Trophoblast cell (in vitro differentiated cells and primary cell): ENCODE data around the gene PDK3.

Experiments
- DNase-seq, 2 donors: peaks; one replicate each; pipeline ENCODE4 v3.0.0-alpha.2; 2016
- H2AFZ ChIP-seq: 2 replicates; pipeline ENCODE4 v1.6.1; 2013; ENCODE audit warnings: low read length, moderate library complexity, mild to moderate bottlenecking; ENCODE audit not compliant: insufficient read depth, poor library complexity
- H2AK5ac ChIP-seq: 2 replicates; pipeline ENCODE4 v1.6.1; 2013; ENCODE audit warnings: mild to moderate bottlenecking, low read length
- H2BK120ac ChIP-seq: 2 replicates; pipeline ENCODE4 v1.6.1; 2013; ENCODE audit warnings: low read length, mild to moderate bottlenecking, moderate library complexity; ENCODE audit not compliant: insufficient read depth, poor library complexity
- H2BK12ac ChIP-seq: 2 replicates; pipeline ENCODE4 v1.6.1; 2013; ENCODE audit warnings: mild to moderate bottlenecking, low read length, moderate library complexity
- H2BK5ac ChIP-seq: 2 replicates; pipeline ENCODE4 v1.6.1; 2013; ENCODE audit warnings: low read length, low read depth, moderate library complexity, mild to moderate bottlenecking; ENCODE audit not compliant: poor library complexity
- H3K14ac ChIP-seq: 2 replicates; pipeline ENCODE4 v1.6.1; 2013; ENCODE audit warnings: mild to moderate bottlenecking, low read length
- H3K18ac ChIP-seq: 2 replicates; pipeline ENCODE4 v1.6.1; 2013; ENCODE audit warnings: mild to moderate bottlenecking, low read length
- H3K23ac ChIP-seq: 2 replicates; pipeline ENCODE4 v1.6.1; 2013; ENCODE audit warnings: low read length
- H3K27ac ChIP-seq: 2 replicates; pipeline ENCODE4 v1.5.1; 2013; ENCODE audit warnings: low read depth, mild to moderate bottlenecking, inconsistent platforms, low read length, moderate library complexity
- H3K27me3 ChIP-seq: 2 replicates; pipeline ENCODE4 v1.6.1; 2013; ENCODE audit warnings: inconsistent platforms, mild to moderate bottlenecking, low read length, moderate library complexity; ENCODE audit not compliant: insufficient read depth
- H3K36me3 ChIP-seq, 2 experiments: 1 replicate in 1 of 2; 2 replicates in 1 of 2; pipeline ENCODE4 v1.6.1; 2013; ENCODE audit warnings: low read length in 2 of 2, mild to moderate bottlenecking in 2 of 2, moderate library complexity in 1 of 2; ENCODE audit not compliant: insufficient read depth in 2 of 2, control insufficient read depth in 1 of 2
- H3K4ac ChIP-seq: 2 replicates; pipeline ENCODE4 v1.6.1; 2013; ENCODE audit warnings: low read depth, mild to moderate bottlenecking, low read length, moderate library complexity
- H3K4me1 ChIP-seq, 2 experiments: 1 replicate in 1 of 2; 2 replicates in 1 of 2; pipeline ENCODE4 v1.6.1; 2013; ENCODE audit warnings: low read length in 2 of 2, mild to moderate bottlenecking in 2 of 2, moderate library complexity in 1 of 2; ENCODE audit not compliant: insufficient read depth in 2 of 2, control insufficient read depth in 1 of 2
- H3K4me2 ChIP-seq: 2 replicates; pipeline ENCODE4 v1.6.1; 2013; ENCODE audit warnings: inconsistent platforms, mild to moderate bottlenecking, low read length, moderate library complexity
- H3K4me3 ChIP-seq: 2 replicates; pipeline ENCODE4 v1.5.1; 2013; ENCODE audit warnings: mild to moderate bottlenecking, low read depth, low read length, inconsistent platforms
- H3K79me1 ChIP-seq: one replicate; pipeline ENCODE4 v1.6.1; 2013; ENCODE audit warnings: low read length
- H3K79me2 ChIP-seq: 2 replicates; pipeline ENCODE4 v1.6.1; 2013; ENCODE audit warnings: low read length, mild to moderate bottlenecking; ENCODE audit not compliant: control insufficient read depth, insufficient read depth, poor library complexity
- H3K9ac ChIP-seq: 2 replicates; pipeline ENCODE4 v1.6.1; 2013; ENCODE audit warnings: mild to moderate bottlenecking, low read length
- H3K9me3 ChIP-seq: 2 replicates; pipeline ENCODE4 v1.6.1; 2013; ENCODE audit warnings: low read depth, mild to moderate bottlenecking, control low read depth, inconsistent platforms, low read length; ENCODE audit not compliant: insufficient read depth
- H4K12ac ChIP-seq: 2 replicates; pipeline ENCODE4 v1.6.1; 2013; ENCODE audit warnings: low read depth, mild to moderate bottlenecking, low read length, moderate library complexity
- H4K8ac ChIP-seq: 2 replicates; pipeline ENCODE4 v1.6.1; 2013; ENCODE audit warnings: low read depth, mild to moderate bottlenecking, low read length, moderate library complexity
- H4K91ac ChIP-seq: one replicate; pipeline ENCODE4 v1.6.1; 2013; ENCODE audit warnings: low read depth, mild to moderate bottlenecking, low read length, moderate library complexity
- WGBS: extraction: QIAGEN DNeasy Blood & Tissue Kit; methylation state at CpG from one replicate; pipeline ENCODE4 v1.1.7; 2013; ENCODE audit warnings: missing lambda C conversion rate; ENCODE audit not compliant: insufficient read length, insufficient coverage; ENCODE audit errors: extremely low coverage; 5-methylcytosine and 5-hydroxymethylcytosine counted together

Gene PDK3

GRCh38 chrX:24526616-24527015, 61.5 kb downstream of the PDK3 start:
- H3K79me2 ChIP-seq, result no peaks in the 10 kb centered on the region
- no peaks in the 10 kb centered on the region for H3K36me3 ChIP-seq
- H4K8ac ChIP-seq, result no peak overlapping the region
- no peaks in the 10 kb centered on the region for H3K4me1 ChIP-seq
- no peaks in the 10 kb centered on the region for H3K79me1 ChIP-seq
- H2AFZ ChIP-seq, result no peak overlapping the region
- no peaks in the 10 kb centered on the region for H3K9me3 ChIP-seq
- no peak overlapping the region for H3K9ac ChIP-seq
- no peak for DNase-seq
- no peaks in the 10 kb centered on the region for H3K27me3 ChIP-seq
- H3K27ac ChIP-seq, result no peak overlapping the region
- H2AK5ac ChIP-seq, result no peak overlapping the region
- no peak overlapping the region for H2BK5ac ChIP-seq
- H3K23ac ChIP-seq, result no peak overlapping the region
- no peak overlapping the region for H2BK12ac ChIP-seq
- no peak overlapping the region for H4K91ac ChIP-seq
- H2BK120ac ChIP-seq, result no peak overlapping the region
- H4K12ac ChIP-seq, result no peak overlapping the region
- H3K4me3 ChIP-seq, result no peak overlapping the region
- no peak overlapping the region for H3K4ac ChIP-seq
- no peak overlapping the region for H3K18ac ChIP-seq
- no peak overlapping the region for H3K14ac ChIP-seq
- H3K4me2 ChIP-seq, result no peak overlapping the region
- WGBS, result no CpG with 5 or more reads among the region's 2 CpGs

- Histone ChIP-seq H2BK120ac (no peak overlapping the region), H3K79me2 (no peaks in the 10 kb centered on the region), H3K9ac (no peak overlapping the region), H3K4me2 (no peak overlapping the region), H3K4me1 (no peaks in the 10 kb centered on the region), H3K9me3 (no peaks in the 10 kb centered on the region), H3K27ac (no peak overlapping the region), H4K12ac (no peak overlapping the region), H3K36me3 (no peaks in the 10 kb centered on the region), H2AK5ac (no peak overlapping the region), H3K18ac (no peak overlapping the region), H2BK12ac (no peak overlapping the region), H2AFZ (no peak overlapping the region), H4K91ac (no peak overlapping the region), H3K14ac (no peak overlapping the region), H3K23ac (no peak overlapping the region), H3K4me3 (no peak overlapping the region), H3K27me3 (no peaks in the 10 kb centered on the region), H2BK5ac (no peak overlapping the region), H3K4ac (no peak overlapping the region), H3K79me1 (no peaks in the 10 kb centered on the region), H4K8ac (no peak overlapping the region)
- DNase-seq, result no peak
- WGBS, result no CpG with 5 or more reads among the region's 1 CpG
Observed at GRCh38 chrX:24528605-24529004, 63.5 kb downstream of the PDK3 start.

GRCh38 chrX:24536551-24536950, 71.5 kb downstream of the PDK3 start:
- Histone ChIP-seq H3K23ac (no peak overlapping the region), H3K4me3 (no peak overlapping the region), H2BK120ac (no peak overlapping the region), H3K27ac (no peak overlapping the region), H3K9me3 (no peaks in the 10 kb centered on the region), H3K14ac (no peak overlapping the region), H3K4me2 (no peak overlapping the region), H3K27me3 (no peaks in the 10 kb centered on the region), H2BK5ac (no peak overlapping the region), H3K9ac (no peak overlapping the region), H4K91ac (no peak overlapping the region), H2BK12ac (no peak overlapping the region), H3K79me2 (no peaks in the 10 kb centered on the region), H3K18ac (no peak overlapping the region), H3K36me3 (no peaks in the 10 kb centered on the region), H2AFZ (no peak overlapping the region), H3K4ac (no peak overlapping the region), H4K8ac (no peak overlapping the region), H4K12ac (no peak overlapping the region), H2AK5ac (no peak overlapping the region), H3K79me1 (no peaks in the 10 kb centered on the region), H3K4me1 (no peaks in the 10 kb centered on the region)
- no peak for DNase-seq

GRCh38 chrX:24542756-24543155, 77.7 kb downstream of the PDK3 start:
- Histone ChIP-seq H2BK12ac (no peak overlapping the region), H4K8ac (no peak overlapping the region), H3K14ac (no peak overlapping the region), H4K91ac (no peak overlapping the region), H3K23ac (no peak overlapping the region), H2AFZ (no peak overlapping the region), H3K36me3 (no peaks in the 10 kb centered on the region), H2BK120ac (no peak overlapping the region), H3K79me2 (no peaks in the 10 kb centered on the region), H3K4me3 (no peak overlapping the region), H3K9me3 (no peaks in the 10 kb centered on the region), H3K4me1 (no peaks in the 10 kb centered on the region), H3K18ac (no peak overlapping the region), H3K9ac (no peak overlapping the region), H3K27ac (no peak overlapping the region), H3K4me2 (no peak overlapping the region), H3K4ac (no peak overlapping the region), H3K27me3 (no peaks in the 10 kb centered on the region), H2AK5ac (no peak overlapping the region), H2BK5ac (no peak overlapping the region), H4K12ac (no peak overlapping the region), H3K79me1 (no peaks in the 10 kb centered on the region)
- DNase-seq, result no peak
- WGBS, result no CpG with 5 or more reads among the region's 4 CpGs

- H3K4me1 ChIP-seq, result no peaks in the 10 kb centered on the region
- H3K14ac ChIP-seq, result no peak overlapping the region
- no CpG with 5 or more reads among the region's 1 CpG for WGBS
- H3K23ac ChIP-seq, result no peak overlapping the region
- no peak overlapping the region for H4K91ac ChIP-seq
- H2AK5ac ChIP-seq, result no peak overlapping the region
- H3K4me2 ChIP-seq, result no peak overlapping the region
- H3K27ac ChIP-seq, result no peak overlapping the region
- H3K27me3 ChIP-seq, result no peaks in the 10 kb centered on the region
- H3K4ac ChIP-seq, result no peak overlapping the region
- H3K18ac ChIP-seq, result no peak overlapping the region
- H2AFZ ChIP-seq, result no peak overlapping the region
- H3K9ac ChIP-seq, result no peak overlapping the region
- no peaks in the 10 kb centered on the region for H3K79me1 ChIP-seq
- H4K12ac ChIP-seq, result no peak overlapping the region
- H3K79me2 ChIP-seq, result no peaks in the 10 kb centered on the region
- no peak overlapping the region for H3K4me3 ChIP-seq
- H2BK5ac ChIP-seq, result no peak overlapping the region
- H3K9me3 ChIP-seq, result no peaks in the 10 kb centered on the region
- no peak overlapping the region for H2BK12ac ChIP-seq
- no peaks in the 10 kb centered on the region for H3K36me3 ChIP-seq
- DNase-seq, result no peak
- no peak overlapping the region for H4K8ac ChIP-seq
- no peak overlapping the region for H2BK120ac ChIP-seq
Observed at GRCh38 chrX:24547961-24548360, 82.9 kb downstream of the PDK3 start.
